Liver (tissue), 2 donors: ENCODE results near the gene ELF2.

ENCODE experiments used
- CTCF ChIP-seq: fragments of 150-350 bp; IDR thresholded peaks from 2 replicates; pipeline ENCODE4 v1.5.1; 2017; ENCODE audit warnings: improper control_type of control experiment, low read depth, low read length; ENCODE audit not compliant: missing input control
- REST ChIP-seq: IDR thresholded peaks from 2 replicates; pipeline ENCODE4 v1.6.1; 2016; ENCODE audit warnings: antibody characterized with exemption, mild to moderate bottlenecking
- donor health status: healthy.

GRCh38 chr4:139171876-139172691, 4.9 kb downstream of the ELF2 start:
- TF ChIP-seq CTCF (no peak), REST (no peak)
